ENCODE results near the gene C20orf202.
A peak's percentile ranks its signal among the peaks of the same experiment; 100 is the strongest.

The C20orf202 gene

GRCh38 chr20:1184638-1185315, 18.5 kb upstream of the C20orf202 start, which contains the start of gene TMEM74B:
TMEM74B (minus strand) TSS chr20:1184981; CDS start chr20:1183801, 1,180 bp downstream.
- DNase-seq = no peak

DNA sequence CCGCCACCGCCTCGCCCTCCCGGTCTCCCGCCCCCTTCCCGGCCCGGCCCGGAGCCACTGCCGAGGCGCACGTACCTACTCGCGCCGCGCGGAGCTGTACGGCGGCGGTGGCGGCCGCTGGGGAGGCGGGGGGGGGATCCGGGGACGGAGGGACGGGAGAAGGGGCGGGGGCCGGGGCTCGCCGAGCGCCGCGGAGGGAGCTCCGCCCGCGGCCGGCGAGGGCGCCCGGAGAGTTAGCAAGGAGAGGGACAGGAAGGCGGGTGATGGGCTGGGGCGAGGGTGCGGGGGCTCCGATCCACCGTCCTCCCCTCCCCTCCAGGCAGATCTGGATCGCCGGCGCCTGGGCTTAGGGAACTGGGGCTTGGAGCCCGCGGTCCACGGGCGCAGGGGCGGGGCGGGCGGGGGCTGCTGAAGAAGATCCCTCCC, 17.9 kb upstream of the C20orf202 start:
- DNase-seq = no peak

- DNase-seq = peak; percentile 26
Observed at GRCh38 chr20:1185790-1186334, 17.4 kb upstream of the C20orf202 start.

- no peak for DNase-seq
Observed at GRCh38 chr20:1186367-1186991, 16.8 kb upstream of the C20orf202 start.

DNA sequence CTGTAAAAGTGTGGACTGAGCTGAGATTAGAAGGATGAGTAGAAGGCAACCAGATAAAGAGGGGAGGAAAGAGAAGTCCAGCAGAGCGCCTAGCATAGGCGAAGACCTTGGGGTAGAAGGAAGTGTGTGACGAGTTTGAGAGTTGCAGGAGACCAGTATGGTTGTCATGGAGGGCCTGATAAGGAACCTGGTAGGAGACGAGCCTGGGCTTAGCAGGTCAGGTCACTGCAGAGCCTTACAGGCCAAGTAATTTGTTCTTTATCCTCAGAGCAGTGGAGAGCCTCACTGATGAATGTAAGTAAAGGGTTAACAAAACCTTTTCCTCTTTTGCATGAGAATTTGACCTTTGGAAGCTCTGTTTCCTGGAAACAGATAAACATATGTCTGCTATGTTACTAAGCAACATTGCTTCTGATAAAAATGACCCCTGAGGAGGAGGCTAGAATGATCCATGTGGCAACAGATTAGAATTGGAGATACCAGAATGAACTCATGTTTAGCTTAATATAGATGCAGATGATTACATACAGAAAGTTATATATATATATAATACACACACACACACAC, 15.6 kb upstream of the C20orf202 start:
- DNase-seq = no peak

GRCh38 chr20:1188347-1188746, 14.9 kb upstream of the C20orf202 start:
- DNase-seq = no peak

DNA sequence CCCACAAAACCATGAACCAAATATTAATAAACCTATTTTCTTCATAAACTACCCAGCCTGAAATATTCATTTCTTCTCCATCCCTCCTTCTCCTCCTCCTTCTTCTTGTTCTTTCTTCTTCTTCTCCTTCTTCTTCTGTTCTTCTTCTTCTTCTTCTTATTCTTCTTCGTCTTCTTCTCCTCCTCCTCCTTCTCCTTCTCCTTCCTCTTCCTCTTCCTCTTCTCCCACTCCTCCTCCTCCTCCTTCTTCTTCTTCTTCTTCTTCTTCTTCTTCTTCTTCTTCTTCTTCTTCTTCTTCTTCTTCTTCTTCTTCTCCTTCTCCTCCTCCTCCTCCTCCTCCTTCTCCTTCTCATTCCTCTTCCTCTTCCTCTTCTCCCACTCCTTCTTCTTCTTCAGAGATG, 13.4 kb upstream of the C20orf202 start:
- DNase-seq = no peak

- no peak for DNase-seq
Observed at GRCh38 chr20:1190847-1191246, 12.4 kb upstream of the C20orf202 start.

- no peak for DNase-seq
Observed at GRCh38 chr20:1191299-1191698, 12.0 kb upstream of the C20orf202 start.

DNA sequence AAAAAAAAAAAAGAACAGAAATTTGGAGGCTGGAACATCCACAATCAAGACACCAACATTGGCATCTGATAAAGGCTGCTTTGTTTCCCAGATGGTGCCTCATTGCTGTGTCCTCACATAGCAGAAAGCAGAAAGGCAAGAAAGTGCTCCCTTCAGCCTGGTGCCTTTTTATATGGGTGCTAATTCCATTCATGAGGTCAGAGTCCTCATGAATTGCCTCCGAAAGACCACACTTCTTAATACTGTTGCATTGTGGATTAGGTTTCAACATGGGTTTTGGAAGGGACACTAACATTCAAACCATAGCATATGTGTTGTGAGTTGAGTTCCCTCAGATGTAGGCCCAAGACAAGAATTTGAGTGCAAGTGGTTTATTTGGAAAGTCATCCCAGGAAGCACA, 8.0 kb upstream of the C20orf202 start:
- DNase-seq = no peak

DNA sequence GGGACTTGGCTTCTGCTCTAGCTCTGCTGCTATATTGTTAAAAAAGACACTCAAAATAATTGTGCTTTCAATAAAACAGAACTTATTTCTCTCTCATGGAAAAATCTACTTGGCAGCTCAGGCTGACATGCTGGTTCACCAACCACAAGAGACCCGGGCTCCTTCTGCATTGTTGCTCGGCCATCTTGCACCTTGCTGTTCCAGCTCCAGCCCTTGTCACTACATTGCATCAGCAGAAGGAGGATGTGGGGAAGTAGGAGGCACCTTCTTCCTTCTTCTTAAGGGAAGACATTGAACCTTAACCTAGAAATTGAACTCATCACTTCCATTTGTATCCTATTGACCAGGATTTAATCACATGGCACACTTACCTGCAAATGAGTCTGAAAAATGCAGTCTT, 6.6 kb upstream of the C20orf202 start:
- no peak for DNase-seq

- DNase-seq = no peak
Observed at GRCh38 chr20:1197801-1198200, 5.5 kb upstream of the C20orf202 start.

DNA sequence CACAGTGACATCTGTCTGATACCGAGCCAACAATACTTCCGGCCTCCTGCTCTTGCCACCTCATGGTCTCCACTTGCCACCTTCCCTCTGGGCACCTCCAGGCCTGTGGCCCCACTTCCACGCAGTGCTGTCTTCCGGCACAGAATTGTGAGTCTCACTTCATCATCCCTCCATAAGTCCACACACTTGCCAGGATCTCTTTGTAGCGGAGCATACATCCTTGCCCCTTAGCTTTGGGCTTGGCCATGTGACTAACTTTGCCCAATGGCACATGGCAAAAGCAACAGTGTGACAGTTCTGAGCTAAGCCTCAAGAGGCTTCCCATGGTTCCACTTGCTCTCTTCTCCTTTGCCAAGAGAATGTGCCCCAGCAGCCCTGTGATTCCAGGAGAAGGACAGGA, 4.5 kb upstream of the C20orf202 start:
- no peak for DNase-seq

DNA sequence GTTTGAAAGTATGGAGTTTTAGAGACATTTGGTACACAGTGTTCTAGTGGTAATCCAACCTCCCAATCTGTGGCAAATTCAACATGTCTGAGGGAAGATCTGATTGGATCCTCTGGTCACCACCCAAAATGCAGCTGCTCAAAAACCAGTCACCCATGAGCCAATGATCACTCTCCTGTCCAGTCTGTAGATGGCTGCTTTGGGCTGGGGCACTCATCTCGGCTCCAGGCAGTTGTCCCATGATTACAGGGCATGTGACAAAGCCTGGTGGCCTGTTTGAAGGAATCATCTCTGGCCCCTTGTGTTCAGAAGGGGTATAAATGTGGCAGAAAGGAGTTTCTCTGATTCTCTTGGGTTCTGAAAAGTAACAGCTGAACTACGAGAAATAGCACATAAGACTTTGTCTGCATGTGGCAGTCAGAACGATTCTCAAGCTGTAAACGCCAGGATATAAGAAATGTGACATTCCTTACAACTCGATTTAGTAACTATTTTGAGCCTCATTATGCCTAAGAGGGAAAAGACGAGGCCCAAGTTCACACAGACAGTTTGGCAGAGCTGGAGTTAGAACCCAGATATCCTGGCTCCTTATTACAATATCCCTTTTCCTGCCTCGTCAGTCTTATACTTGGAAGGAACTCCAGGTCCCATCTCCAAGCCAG, 3.9 kb upstream of the C20orf202 start:
- DNase-seq = no peak

- no peak for DNase-seq
Observed at GRCh38 chr20:1199964-1200363, 3.3 kb upstream of the C20orf202 start.

DNA sequence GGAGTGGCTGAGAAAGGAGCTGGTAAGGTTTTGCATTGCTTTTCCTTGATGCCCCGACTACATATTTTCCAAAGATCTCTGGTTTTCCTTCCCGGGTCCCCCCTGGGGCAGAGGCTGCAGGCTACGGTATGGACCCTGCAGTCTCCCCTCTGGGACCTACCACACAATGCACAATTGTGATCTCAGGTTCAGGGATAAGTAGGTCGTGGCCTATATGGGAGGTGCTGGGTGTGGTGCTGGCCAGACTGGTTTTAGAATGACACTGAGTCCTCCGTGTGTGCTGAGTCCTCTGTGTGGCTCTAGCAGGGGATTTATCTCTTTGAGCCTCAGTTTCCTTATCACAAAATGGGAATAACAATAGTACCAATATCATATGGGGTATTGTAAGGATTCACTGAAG, 376 bp downstream of the C20orf202 start:
- no peak for DNase-seq

GRCh38 chr20:1204113-1204512, 859 bp downstream of the C20orf202 start:
- no peak for DNase-seq

DNA sequence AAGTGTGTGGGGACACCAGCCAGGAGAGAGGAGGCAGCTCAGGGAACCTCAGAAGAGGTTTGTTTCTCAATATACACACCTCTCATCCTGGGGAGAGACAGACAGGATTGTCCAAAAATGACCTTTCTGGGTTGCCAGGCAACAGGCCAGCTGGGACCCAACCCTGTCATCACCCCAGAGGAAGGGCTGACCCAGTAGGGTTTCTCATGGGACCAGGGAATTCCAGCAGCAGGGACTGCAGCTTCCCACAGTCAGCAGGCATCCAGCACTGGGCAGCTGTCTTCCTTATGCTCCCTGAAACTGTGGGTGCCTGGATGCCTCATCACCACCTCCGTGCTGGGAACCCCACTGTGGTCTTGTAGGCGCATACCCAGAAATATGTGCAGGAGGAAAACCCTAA, 1.3 kb downstream of the C20orf202 start:
- DNase-seq = no peak

DNA sequence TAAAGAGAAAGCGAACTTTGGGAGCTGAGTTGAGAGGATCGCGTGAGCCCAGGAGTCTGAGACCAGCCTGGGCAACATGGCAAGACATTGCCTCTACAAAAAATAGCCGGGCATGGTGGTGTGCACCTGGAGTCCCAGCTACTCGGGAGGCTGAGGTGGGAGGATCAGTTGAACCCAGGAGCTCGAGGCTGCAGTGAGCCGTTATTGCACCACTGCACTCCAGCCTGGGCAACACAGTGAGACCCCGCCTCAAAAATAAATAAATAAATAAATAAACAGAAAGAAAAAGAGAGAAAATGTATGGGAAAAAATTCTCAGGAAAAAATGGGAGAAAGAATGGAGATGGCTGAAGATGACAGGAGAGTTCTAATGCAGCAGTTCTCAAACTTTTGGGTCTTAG, 2.5 kb downstream of the C20orf202 start:
- no peak for DNase-seq

GRCh38 chr20:1206366-1207148, 3.3 kb downstream of the C20orf202 start:
- DNase-seq = no peak

GRCh38 chr20:1207293-1207878, 4.1 kb downstream of the C20orf202 start:
- no peak for DNase-seq

Data from NCI-H2029 treated with DMSO at 0.1 percent for 48 hours (cell line).